Measurements from ENCODE around the gene ACTBL2.

Gene ACTBL2

DNA sequence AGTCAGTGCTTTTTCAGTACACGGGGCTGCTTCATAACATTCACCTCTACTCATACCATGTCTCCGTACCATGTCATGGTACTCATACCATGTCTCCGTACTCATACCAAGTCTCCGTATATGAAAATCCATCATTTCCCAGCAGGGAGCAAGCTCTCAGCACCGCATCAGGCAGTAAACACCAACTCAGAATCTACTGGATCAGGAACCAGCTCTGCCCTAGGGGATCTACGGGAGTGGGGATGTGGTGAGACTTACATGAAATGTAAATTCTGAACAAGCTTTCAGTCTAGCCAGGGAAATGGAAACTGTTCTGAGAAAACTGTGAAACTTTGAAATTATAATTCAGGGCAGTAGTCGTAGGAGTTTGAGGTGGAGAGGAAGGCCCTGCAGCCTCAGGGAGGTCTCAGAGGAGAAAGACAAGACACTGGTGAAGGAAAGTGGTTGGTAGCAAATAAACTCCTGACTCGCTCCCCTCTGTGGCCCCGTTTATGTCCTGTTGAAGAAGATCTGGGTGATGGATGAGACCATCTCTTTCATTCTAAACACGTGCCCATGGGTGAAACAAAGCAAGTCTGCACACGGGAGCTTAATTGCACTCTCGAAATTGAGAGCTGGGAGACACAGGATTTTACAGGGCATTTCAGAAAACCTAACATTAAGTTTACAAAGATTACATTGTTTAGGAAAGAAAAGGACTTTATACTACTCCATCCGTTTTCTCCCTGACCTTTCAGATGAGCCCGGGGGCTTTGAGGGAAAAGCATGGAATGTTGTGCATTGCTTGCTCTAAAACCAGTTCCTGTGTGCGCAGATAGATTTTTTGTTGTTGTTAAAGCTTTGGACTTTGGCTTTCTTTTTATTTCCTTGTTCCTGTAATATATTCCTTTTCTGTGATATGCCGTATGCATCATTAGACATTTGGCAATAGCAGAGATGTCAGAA lies 26.8 kb downstream of the ACTBL2 start:
- TF ChIP-seq, protein P1, sequence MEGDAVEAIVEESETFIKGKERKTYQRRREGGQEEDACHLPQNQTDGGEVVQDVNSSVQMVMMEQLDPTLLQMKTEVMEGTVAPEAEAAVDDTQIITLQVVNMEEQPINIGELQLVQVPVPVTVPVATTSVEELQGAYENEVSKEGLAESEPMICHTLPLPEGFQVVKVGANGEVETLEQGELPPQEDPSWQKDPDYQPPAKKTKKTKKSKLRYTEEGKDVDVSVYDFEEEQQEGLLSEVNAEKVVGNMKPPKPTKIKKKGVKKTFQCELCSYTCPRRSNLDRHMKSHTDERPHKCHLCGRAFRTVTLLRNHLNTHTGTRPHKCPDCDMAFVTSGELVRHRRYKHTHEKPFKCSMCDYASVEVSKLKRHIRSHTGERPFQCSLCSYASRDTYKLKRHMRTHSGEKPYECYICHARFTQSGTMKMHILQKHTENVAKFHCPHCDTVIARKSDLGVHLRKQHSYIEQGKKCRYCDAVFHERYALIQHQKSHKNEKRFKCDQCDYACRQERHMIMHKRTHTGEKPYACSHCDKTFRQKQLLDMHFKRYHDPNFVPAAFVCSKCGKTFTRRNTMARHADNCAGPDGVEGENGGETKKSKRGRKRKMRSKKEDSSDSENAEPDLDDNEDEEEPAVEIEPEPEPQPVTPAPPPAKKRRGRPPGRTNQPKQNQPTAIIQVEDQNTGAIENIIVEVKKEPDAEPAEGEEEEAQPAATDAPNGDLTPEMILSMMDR (conservative IDR thresholded peaks at IDR 0.05; ENCODE audit: low read depth, low read length) = no peak
- no peak for DNase-seq (ENCODE audit: low read depth)
- H3K4me3 ChIP-seq (ENCODE audit: low read length) = no peak overlapping the region

DNA sequence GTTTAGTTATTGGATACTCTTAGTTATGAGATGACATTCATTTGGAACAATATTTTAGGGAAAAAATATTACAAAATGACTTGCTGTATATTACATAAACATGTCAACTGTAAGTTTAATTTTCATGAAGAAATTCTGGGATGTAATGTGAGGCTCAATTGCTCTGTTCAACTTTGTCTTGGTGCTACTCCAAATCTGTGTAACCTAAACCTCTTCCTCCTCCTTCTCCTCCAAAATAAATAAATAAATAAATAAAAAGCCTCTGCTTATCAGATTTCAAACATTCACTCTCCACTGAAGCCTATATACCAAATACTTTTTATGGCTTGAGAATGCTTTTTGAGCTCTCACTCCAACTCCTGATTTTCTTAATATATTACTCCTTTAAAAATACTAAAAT lies 27.7 kb downstream of the ACTBL2 start:
- no peak for DNase-seq (ENCODE audit: low read depth)
- TF ChIP-seq, protein P1 (conservative IDR thresholded peaks at IDR 0.05; ENCODE audit: low read depth, low read length) = no peak
- H3K4me3 ChIP-seq (ENCODE audit: low read length) = no peak overlapping the region

DNA sequence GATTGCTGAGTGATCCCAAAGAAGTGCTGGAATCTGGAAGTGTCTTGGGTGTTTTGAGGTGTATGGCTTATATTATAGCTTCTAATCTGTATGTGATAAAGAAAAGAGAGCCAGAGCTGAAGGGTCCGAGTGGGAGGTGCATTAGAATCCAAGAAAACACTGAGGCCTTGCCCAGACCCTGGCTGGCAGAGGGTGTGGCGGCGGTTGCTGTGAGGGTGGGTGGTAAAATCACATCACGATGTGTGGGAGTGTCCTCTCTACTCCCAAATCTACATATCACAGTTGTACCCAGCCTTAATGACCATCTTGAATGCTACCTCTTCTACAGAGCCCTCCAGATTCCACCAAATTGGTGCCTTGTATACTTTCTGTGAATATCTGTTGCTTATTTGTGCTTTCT lies 28.9 kb downstream of the ACTBL2 start:
- DNase-seq (ENCODE audit: low read depth) = no peak
- no peak overlapping the region for H3K4me3 ChIP-seq (ENCODE audit: low read length)
- TF ChIP-seq, protein P1 (conservative IDR thresholded peaks at IDR 0.05; ENCODE audit: low read depth, low read length) = no peak

DNA sequence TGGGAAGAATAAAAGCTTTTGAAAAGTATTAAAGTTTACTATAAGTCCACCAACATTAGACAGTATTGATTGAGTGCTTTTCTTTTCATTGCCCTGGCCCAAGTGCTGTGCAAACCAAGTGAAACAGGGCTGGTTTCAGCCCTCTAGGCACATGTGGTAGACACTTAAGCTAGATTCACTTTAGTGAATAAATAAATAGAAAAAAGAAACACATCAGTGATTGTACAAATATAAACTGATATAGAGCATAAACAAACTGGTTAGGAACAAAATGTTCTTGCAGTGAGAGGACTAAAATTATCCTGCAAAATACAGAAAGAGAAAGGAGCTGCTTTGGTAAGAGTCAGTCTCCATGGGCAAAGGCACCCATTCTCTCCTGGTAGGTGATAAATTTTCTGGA lies 29.7 kb downstream of the ACTBL2 start:
- H3K4me3 ChIP-seq (ENCODE audit: low read length) = no peak overlapping the region
- no peak for DNase-seq (ENCODE audit: low read depth)
- TF ChIP-seq, protein P1 (conservative IDR thresholded peaks at IDR 0.05; ENCODE audit: low read depth, low read length) = no peak

DNA sequence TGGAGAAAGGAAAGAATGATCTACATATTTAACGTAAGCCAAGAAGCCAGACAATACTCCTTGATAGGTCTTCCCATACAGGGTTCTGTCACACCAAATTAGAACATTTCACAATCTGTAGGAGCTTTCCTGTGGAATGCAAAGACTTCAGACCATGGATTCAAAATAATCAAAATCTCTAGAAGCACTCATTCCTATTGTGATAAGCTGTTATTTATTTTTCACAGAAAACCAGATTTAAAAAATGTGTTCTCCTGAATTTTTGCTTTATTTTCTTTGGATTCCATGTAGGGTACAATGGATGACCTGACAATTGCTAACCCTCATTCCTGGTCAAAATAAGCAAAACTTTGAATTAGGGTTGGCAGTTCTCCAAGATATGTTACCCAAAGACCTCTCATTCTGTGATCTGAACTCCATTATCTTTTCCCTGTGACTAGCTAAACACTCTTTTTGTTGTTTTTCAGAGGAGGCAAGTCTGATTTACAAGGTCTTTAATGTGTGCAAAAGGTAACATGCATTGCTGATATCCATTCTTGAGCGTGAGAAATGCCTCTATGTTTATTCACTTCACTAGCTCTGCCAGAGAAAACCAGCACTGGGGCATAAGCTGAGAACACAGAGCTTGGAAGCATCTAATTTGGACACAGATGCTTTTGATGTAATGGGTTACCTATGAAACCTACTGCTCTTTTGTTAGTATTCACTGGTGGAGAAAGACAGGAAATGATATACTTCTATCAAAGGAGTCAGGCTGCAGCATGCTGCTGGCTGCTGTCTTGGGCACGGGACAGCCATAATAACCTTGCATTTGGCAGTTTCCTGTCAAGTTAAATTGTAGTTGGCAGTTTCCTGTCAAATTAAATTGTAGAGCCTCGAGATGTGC lies 31.4 kb downstream of the ACTBL2 start:
- DNase-seq (ENCODE audit: low read depth) = peak; percentile 52
- no peak overlapping the region for H3K4me3 ChIP-seq (ENCODE audit: low read length)
- TF ChIP-seq, protein P1 (conservative IDR thresholded peaks at IDR 0.05; ENCODE audit: low read depth, low read length) = no peak

DNA sequence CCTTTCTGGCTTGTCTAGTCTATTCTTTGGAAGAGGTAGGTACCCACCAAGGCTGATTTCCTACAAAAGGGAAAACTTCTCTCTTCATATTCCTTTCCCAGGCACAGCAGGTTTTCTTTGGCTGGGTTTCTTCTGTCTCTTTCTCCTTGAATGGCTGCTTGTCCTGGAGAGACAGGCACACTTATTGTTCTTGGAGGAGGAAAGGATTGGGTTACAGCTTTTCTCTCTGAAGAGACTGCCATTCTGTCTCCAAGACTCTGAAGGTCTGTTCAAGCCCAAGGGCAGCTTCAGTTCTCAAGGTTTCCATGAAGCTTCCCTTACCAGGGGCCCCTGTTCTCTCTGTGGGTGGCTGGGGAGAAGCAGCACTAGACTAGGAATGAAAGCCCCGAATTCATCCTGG lies 33.9 kb downstream of the ACTBL2 start:
- DNase-seq (ENCODE audit: low read depth) = no peak
- no peak overlapping the region for H3K4me3 ChIP-seq (ENCODE audit: low read length)
- TF ChIP-seq, protein P1 (conservative IDR thresholded peaks at IDR 0.05; ENCODE audit: low read depth, low read length) = no peak

All from retinal pigment epithelial cell (primary cell).